Stimulated activated CD4-positive, alpha-beta T cell treated with anti-CD3 and anti-CD28 coated beads, Interleukin-4, amount 100 ng/mL, for 4 hours (primary cell): ENCODE measurements around the gene RASGRP3.
"Not testable (repeated sequence)": the region's sequence is repeated elsewhere in the genome, so short reads cannot be mapped to it uniquely, and the experiment has no call there.

Experiments
- DNase-seq, 2 experiments: peaks; one replicate each; pipeline ENCODE4 v3.0.0-alpha.2; 2020

The RASGRP3 gene, protein sequence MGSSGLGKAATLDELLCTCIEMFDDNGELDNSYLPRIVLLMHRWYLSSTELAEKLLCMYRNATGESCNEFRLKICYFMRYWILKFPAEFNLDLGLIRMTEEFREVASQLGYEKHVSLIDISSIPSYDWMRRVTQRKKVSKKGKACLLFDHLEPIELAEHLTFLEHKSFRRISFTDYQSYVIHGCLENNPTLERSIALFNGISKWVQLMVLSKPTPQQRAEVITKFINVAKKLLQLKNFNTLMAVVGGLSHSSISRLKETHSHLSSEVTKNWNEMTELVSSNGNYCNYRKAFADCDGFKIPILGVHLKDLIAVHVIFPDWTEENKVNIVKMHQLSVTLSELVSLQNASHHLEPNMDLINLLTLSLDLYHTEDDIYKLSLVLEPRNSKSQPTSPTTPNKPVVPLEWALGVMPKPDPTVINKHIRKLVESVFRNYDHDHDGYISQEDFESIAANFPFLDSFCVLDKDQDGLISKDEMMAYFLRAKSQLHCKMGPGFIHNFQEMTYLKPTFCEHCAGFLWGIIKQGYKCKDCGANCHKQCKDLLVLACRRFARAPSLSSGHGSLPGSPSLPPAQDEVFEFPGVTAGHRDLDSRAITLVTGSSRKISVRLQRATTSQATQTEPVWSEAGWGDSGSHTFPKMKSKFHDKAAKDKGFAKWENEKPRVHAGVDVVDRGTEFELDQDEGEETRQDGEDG

DNA sequence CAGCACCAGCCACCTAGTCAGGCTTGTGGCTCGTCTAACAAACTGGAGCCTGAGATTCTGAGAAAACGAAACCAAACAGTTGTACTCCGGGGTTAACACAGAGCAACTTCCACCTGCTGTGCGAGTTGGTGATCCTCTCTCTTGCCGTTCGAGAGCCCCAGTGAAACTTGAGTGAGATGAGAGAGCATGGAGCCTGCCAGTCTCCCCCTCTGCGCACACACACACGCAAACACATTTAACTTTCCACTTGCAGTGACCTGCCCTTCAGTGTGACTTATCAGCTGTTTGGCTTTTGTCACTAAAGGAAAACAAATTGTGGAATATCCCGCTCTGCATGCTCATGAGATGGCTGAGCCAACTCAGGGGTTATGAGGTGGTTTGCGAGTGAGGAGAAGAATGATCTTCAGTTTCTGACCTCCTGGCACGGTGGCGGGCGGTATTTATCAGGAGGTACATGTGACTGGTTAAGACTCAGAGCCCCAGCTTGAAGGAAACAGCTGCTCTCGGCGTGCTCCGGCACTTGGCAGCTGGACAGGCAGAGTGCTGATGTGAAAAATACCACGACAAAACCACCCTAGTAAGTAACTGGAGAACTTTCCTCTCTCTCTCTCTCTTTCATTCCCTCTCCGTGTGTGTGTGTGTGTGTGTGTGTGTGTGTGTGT, at the start of gene RASGRP3:
Gene RASGRP3 (plus strand): TSS at position 519 of the 662 bp plus-strand sequence. CDS start 38,488 bp downstream, outside the sequence.
- DNase-seq: peak; percentile 34 to 57

DNA sequence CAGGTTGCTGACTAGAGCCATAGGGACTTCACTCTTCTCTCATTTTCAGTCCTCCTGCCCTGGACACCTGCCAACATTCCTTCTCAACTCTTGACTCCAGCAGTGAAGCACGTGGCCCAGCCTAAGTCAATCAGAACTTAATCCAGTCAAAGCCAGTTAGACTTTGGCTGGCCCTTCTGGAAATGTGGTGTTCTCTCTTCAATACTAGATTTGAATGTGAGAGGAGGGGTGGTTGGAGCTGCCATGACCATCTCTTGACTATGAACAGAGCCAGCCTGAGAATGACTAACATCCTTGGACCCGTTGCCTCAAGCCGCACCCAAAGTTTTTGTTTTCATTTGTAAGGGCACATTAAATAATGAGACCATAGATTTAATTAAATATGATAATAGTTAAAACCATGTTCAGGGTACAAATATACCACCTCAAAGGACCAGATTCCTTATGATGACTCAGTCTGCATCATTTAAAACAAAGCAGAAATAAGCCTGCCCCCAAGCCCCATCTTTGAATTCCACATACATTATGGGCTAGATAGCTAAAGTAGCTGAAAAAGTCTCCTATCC, 49.7 kb upstream of the RASGRP3 start:
- no peak for DNase-seq

DNA sequence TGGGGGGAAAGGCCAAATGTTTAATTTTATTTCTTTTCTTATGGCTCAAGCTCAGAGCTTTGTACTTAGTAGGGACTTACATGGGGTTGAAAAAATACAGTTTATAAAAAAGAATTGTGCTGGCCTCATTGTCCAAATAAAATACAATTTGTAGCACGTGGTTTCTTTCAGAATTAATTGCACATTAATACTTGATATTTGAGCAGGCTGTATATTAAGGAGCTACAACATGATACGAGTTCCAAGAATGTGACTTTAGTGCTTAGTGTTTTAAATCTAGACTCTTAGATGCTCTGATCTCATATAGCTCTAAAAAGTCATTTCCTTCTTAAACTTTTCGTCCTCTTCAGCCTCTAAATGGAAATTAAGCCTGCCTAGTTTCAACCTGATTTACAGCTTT, 46.4 kb upstream of the RASGRP3 start:
- no peak for DNase-seq

DNA sequence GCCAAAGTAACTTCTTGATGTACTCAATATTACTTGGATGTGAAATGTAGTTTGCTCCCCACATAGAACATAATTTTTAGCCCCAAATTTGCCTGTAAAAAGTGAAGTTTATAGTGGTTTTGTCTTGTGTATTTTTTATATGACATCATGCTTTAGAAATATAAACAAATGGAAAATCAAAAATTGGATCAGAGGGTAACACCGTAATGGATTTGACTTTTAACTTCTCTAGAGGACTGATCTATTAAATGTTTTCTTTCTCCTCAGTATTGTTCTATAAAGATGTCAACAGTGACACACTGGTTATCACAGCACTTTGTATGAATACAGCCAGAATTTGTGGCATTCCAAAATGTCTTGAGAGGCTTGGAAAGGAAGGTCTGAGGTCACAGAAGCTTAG, 45.6 kb upstream of the RASGRP3 start:
- DNase-seq: no peak

DNA sequence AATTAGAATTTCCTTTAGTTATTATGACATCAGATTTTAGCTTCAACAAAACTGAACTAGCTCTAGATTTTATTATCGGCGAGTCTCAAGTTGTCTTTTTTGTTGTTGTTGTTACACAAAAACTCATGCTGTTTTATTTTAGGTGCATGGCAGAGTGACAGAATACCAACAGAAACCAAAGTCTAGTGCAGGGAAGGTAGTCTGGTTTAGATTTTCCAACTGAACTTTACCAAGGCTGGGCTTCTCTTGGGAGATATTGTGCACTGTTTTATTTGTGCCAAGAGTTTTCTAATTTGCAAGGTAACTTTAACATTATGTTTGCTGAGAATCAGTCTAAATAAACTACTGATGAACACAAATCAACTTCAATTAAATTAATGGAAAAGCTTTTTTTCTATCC, 43.6 kb upstream of the RASGRP3 start:
- no peak for DNase-seq

DNA sequence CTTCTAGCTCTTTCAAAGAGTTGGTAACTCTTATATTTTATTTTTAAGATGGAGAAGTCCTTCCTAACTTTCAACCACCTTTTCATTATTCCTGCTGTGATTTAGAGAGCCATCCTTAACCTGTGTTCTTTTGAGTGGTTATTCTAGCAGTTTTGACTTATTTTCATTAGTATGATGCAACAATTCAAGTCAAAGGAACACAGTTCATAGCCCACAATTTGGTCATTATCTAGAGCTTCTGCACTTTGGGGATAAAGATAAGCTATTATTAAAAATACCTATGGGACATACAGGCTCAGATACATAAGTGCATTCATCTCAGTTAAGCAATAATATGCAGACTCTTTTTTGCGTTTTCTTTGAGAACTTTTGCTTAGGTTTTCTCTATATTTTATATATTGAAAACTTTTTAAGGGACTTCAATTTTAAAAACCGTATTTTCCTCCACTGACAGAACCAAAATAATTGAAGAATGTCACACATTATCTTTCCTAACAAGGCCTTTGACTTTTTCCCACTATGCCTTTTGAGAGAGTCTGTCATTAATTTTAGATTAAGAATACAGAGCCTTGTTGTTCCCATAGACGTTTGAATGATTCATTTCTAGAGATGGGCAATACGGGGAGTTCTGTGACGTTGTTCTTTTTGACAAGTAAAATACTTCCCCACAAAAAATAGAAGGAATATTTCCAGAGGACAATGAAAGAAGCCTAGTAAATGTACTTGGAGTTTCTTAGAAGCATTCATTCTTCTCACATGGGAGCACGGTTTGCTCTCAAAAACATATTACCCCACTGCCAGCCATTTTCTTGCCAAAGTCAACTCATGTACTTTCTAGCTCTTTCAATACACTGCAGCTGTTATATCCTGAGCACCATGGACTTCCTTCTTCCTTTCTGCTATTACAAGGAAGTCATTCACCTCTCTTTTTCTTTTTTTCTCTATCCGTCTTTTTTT, 42.9 kb upstream of the RASGRP3 start:
- no peak for DNase-seq

DNA sequence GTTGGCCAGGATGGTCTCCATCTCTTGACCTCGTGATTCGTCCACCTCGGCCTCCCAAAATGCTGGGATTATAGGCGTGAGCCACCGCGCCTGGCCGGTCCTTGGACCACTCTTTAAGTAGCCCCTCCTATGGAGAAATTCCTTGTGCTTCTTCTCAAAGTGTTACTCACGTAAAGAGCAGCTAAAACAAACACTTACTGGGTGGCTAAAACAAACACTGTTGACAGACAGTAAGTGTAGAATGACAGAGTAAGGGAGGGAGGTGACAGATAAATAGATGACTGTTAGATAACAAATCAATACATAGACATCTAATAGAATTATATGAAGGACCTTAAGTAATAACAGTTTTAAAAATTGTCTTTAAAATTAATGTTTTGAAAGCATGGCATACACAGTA, 40.9 kb upstream of the RASGRP3 start:
- no peak for DNase-seq

DNA sequence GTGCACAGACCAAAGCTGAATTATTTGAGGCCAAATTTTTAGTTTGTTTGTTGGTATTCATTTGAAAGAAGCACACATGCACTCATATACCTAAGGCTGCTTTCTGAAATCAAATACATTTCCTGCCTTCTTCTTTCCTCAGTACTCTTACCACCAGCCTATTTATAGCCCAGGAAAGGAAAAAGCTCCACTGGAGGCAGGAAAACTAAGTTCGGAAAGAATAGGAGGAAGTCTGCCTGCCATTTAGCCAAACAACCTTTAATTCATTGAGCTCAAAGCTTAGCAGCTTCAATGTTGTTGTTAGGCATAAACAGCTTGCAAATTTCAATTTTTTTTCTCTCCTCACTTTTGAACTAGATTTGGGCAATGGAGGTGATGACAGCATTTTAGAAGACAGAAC, 40.4 kb upstream of the RASGRP3 start:
- DNase-seq: no peak

DNA sequence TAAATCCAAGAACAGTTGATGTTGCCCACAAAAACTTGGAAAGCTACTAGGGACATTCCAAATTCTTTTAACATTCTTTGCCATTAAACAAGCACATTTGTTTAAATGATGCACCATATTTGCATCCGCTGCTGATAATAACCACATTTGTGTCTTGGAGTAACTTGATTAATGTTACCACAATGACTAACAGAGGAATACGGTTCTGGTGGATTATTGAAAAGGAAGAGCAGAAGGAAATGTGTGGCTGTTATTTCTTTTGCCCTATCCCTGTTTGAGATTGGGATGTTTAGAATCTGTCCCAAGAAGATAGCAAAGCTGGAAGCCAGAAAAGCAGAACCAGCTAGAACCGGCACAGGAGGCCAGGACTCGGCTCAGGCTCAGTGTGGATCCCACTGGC, 39.2 kb upstream of the RASGRP3 start:
- no peak for DNase-seq

DNA sequence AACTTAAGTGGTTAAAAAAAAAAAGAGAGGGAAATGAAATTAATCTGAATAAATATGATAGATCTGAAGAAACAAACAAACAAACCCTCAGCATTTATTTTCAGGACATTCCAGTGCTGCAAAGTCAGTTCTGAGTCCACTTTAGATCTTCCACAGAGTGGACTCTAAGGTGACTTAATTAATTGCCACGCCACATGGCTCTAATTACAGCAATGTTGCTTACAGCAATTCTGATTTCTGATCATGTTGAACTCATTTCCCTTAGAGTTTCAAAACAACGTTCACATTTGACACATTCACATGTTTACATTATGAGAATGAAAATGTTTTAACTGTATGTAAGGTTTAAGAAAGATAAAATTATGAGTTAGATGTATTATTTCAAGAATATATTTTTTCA, 38.6 kb upstream of the RASGRP3 start:
- DNase-seq: no peak

DNA sequence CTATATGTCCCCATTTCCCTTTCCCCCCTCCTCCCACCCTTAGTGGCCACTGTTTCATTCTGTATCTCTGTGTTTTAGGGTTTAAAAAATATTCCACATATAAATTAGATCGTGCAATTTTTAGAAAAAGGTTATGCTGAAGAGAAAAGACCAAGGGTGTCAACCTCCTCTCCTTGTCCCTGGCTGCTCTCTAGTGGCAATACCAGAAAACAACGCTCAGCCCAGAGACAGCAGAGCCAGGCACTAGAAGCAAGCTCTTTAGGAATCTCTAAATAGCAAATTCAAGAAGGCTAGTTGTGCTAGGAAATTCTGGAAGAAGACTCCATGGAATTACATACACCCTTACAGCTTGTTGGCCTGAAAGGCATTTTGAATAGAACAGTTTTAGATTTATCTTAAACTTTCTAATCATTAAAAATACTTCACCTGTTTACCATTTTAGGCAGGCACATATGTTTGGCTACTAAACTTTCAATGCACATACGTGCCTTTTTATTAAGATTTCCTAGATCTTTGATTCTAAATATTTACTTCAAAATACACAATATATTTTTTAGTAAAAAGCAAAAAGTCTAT, 35.1 kb upstream of the RASGRP3 start:
- DNase-seq: no peak

DNA sequence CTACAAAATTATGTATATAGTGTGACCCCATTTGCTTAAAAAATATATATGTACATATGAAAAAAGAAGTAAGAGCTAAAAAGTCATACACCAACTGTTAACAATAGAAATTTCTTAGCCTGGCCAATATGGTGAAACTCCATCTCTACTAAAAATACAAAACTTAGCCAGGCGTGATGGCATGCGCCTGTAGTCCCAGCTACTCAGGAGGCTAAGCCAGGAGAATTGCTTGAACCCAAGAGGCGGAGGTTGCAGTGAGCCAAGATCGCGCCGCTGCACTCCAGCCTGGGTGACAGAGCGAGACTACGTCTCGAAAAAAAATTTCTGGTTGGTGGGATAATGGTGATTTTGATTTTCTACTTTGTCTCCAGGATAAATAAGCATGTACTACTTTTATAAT, 34.4 kb upstream of the RASGRP3 start:
- not testable (repeated sequence) for DNase-seq

DNA sequence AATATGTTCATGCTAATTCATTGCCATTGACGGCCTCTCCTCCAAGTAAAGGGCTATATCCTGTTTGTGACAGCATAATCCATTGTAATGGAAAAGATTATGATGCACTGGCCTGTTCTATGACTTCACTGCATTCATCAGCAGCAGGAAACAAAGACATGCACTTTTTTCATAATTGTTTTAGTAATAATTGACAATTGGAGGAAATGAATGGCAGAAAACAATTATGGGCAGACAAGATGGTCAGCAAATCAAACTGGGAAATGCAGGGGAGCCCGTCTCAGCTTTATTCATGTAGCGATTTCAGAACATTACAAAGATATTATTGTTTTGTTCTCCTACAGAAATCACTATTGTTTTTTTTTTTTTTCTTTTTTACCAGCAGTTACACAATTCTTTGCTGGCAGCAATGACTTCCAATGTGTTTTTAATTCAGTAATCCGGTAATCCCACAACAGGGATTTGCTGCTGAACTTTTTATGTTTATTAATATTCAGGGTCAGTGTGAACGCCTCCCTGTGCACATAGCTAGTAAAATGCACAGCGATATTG, 33.8 kb upstream of the RASGRP3 start:
- no peak for DNase-seq

DNA sequence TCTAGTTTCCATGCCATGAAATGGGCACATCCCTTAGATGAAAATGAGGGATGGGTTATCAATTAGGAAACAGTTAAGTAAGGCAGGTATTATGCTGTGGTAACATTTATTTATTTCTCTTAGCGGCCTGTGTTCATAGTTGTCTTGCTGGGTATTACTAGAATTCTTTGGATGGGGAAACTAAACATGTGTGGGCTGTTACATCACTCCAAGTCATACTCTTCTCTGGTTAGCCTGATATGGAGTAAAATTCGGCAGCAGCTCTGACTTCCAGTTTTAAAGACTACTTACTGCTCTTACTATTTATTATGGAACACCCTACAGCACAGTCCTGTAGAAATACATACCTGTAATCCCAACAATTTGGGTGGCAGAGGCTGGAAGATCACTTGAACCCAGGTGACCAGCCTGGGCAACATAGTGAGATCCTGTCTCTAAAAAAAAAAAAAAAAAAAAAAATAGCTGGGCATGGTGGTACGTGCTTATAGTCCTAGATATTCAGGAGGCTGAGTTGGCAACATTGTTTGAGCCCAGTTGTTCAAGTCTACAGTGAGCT, 33.1 kb upstream of the RASGRP3 start:
- no peak for DNase-seq

DNA sequence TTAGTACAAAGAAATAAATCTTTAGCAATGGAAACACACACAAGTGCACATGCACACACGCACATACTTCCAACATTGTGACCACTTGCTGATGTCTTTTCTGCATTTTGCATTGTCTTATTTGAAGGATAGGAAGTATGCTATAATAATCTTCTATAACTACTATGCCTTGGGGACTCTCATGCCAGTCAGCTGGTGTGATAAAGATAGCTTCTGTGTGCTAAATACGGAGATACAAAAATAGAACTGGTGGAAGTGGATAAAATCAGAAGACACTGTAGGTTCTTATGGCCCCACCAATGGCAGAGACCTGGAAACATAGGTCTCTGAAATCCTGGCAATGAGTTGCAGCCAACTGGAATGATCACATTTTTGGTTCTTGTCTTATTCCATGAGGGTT, 31.5 kb upstream of the RASGRP3 start:
- no peak for DNase-seq

DNA sequence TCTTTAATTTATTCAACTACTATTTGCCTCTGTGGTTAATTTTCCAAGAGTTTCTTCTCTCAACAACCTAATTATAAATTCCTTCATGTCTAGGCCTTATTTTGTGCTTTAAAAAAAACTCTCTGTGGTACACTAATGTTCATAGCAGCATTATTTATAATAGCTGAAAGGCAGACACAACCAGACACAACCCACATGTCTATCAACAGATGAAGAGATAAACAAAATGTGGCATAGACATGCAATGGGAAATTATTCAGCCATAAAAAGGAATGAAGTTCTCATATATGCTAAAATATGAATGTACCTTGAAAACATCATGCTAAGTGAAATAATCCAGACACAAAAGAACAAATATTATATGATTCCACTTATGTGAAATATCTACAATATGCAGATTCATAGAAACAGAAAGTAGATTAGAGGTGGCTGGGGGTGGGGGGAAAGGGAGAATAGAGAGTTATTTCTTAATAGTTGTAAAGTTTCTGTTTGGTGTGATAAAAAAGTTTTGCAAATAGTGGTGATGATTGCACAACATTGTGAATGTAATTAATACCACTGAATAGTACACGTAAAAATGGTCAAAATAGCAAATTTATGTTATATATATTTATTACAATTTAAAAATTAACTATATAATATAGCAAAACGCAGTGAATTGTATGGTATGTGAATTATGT, 28.1 kb upstream of the RASGRP3 start:
- no peak for DNase-seq

DNA sequence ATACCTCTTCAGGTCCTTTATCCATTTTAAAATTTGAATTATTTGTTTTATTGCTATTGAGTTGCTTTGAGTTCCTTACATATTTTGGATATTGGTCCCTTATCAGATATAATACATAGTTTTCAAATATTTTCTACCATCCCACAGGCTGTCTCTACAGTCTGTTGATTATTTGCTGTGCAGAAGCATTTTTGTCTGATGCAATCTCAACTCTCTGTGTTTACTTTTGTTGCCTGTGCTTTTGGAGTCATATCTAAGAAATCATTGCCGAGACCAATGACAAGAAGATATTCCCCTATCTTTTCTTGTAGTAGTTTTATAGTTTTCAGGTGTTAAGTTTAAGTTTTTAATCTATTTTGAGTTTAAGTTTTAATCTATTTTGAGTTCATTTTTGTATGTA, 25.2 kb upstream of the RASGRP3 start:
- DNase-seq: no peak

DNA sequence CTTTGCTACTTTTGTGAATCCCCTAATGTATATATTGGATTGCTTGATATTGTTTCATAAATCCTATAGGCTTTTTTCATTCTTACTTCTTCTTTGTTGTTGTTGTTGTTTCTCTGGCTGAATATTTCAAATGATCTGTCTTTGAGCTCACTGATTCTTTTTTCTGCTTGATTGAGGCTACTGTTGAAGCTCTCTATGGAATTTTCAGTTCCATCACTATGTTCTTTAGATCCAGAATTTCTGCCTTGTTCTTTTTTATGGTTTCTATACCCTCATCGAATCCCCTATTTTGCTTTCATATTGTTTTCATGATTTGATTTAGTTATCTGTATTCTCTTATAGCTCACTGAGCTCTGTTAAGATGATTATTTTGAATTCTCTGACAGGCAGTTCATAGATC, 24.6 kb upstream of the RASGRP3 start:
- DNase-seq: no peak

DNA sequence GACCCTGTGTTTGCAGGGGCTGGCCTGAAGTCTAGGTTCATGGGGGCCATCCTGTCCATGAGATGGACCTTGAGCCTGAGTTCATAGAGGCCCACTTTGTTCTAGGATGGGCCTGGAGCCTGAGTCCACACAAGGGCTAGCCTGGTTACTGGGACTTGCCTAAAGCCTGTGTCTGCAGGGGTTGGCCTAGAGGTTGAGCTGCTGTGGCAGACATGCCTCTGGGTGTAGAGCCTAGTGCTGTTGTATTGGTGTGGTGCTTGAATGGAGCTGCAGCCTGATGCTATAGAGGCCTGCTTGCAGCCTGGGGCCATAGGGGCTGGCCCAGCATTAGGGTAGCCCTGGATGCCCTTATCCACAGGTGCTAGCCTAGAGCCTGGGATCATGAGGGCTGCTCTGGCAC, 23.9 kb upstream of the RASGRP3 start:
- DNase-seq: no peak

DNA sequence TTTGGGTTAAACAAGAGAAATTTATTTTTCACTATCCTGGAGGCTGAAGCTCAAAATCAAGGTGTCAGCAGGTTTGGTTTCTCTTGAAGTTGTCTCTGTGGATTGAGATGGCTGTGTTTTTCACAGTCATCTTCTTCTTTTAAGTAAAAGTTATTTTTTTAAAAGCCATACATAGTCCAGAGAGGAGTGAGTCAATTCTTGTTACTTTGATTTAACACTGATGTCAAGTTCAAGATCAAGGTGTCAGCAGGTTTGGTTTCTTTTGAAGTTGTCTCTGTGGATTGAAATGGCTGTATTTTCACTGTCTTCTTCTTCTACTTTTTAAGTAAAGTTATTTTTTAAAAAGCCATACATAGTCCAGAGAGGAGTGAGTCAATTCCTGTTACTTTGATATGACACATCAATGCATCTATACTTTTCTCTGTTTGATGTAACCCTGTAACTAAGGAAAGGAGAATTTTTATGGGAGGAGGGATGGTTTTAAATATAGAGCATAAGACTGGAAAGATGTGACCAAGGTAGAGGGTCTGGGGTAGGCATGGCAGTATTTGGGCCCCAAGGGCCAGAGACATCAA, 22.5 kb upstream of the RASGRP3 start:
- DNase-seq: no peak
